UCSD-AML1 (cell line): ENCODE measurements around the gene CLDN3.
"Not testable (repeated sequence)": the region's sequence is repeated elsewhere in the genome, so short reads cannot be mapped to it uniquely, and the experiment has no call there.

Experiments used
- DNase-seq: peaks from one replicate; lab custom pipeline; 2025; ENCODE audit not compliant: unreplicated experiment; lab: John Stamatoyannopoulos, UW

Gene CLDN3

DNA sequence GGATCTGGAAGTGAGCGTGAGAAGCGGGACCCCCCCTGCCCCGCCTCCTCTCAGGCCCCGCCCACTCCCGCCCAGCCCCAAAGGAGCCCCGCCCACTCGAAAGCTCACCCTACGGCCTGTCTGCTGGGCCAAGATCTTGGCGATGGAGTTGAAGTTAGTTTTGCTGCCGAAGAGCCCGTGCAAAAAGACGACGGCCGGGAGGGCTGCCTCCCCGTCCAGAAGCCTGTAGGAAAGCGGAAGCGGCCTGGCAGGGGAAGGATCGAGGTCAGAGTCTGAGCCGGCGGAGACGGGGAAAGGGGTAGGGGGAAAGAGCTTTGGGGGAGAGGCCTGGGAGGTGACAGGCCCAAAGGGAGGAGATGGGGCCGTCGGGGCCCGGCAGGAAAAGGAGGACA, 31.9 kb downstream of the CLDN3 start:
- peak; percentile 37 for DNase-seq

- DNase-seq = no peak
Measured at GRCh38 chr7:73737491-73738219, 32.4 kb downstream of the CLDN3 start.

GRCh38 chr7:73736885-73737284, 33.2 kb downstream of the CLDN3 start:
- no peak for DNase-seq

- no peak for DNase-seq
Measured at GRCh38 chr7:73735528-73735905, 34.6 kb downstream of the CLDN3 start.

GRCh38 chr7:73734619-73735527, 35.2 kb downstream of the CLDN3 start:
- DNase-seq = peak; percentile 79

DNA sequence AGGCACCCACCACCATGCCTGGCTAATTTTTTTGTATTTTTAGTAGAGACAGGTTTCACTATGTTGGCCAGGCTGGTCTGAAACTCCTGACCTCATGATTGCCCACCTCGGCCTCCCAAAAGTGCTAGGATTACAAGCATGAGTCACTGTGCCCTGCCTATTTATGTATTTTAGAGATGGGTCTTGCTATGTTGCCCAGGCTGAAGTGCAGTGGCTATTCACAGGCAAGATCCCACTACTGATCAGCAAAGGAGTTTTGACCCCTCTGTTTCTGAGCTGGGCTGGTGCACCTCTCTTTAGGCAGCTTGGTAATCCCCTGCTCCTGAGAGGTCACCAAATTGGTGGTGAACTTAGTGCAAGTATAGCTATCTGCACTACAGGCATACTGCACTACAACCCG, 37.7 kb downstream of the CLDN3 start:
- no peak for DNase-seq

DNA sequence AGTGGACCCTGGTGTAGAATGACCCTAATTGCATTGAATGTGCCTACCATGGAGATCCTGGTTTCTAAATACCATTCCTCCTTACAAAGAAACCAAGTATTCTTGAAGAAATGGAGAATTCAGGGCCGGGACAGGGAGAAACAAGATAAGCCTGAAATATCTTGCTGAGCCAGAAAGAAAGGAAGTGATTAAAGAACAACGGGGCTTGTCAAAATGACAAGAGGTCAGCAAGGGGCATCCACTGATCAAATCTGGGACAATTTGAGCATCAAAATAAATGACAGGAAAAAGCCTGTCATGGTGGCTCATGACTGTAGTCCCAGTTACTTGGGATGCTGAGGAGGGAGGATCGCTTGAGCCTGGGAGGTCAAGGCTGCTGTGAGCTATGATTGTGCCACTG, 39.6 kb downstream of the CLDN3 start:
- no peak for DNase-seq

- no peak for DNase-seq
Measured at GRCh38 chr7:73728551-73728950, 41.5 kb downstream of the CLDN3 start.

- DNase-seq = no peak
Measured at GRCh38 chr7:73727952-73728351, 42.1 kb downstream of the CLDN3 start.

- no peak for DNase-seq
Measured at GRCh38 chr7:73726083-73726466, 44.0 kb downstream of the CLDN3 start.

DNA sequence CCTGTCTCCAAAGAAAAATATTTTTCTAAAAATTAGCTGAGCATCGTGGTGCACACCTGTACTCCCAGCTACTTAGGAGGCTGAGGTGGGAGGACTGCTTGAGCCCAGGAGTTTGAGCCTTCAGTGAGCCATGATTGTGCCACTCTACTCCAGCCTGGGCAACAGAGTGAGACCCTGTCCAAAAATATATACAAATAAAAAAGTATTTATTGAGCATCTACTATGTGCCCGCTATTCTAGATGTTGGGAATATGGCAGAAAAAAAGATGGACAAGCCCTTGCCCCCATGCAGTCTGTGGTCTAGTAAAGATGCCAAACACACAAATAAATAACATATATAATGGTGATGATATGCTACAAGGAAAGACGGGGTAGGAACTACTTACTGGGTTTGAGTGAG, 46.3 kb downstream of the CLDN3 start:
- no peak for DNase-seq

DNA sequence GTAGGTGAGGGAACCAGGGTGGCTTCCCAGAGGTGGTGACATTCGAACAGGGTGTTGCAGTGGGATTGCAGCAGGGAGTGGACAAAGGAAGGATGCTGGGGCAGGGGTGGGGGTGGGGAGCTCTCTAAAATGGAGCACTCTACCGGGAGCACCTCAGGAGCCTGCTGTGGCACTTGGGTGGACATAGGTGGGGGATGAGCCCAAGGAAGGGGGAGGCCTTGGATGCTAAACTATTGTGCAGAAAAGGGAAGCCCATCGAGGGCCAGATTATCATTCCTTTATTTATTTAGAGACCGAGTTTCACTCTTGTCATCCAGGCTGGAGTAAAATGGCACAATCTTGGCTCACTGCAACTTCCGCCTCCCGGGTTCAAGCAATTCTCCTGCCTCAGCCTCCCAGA, 47.3 kb downstream of the CLDN3 start:
- DNase-seq = no peak

- not testable (repeated sequence) for DNase-seq
Measured at GRCh38 chr7:73722182-73722581, 47.9 kb downstream of the CLDN3 start.

- DNase-seq = no peak
Measured at GRCh38 chr7:73721377-73721817, 48.7 kb downstream of the CLDN3 start.

DNA sequence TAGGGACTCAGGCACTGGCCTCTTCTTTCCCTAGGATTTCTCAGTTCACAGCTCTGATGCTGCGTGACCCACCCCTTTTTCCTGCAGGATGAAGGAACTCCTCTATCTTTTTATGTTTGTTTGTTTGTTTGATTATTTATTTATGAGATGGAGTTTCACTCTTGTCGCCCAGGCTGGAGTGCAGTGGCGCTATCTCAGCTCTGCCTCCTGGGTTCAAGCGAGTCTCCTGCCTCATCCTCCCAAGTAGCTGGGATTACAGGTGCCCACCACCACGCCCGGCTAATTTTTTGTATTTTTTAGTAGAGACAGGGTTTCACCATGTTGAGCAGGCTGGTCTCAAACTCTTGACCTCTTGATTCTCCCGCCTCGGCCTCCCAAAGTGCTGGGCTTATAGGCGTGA, 49.6 kb downstream of the CLDN3 start:
- DNase-seq = not testable (repeated sequence)

- DNase-seq = no peak
Measured at GRCh38 chr7:73719806-73720169, 50.3 kb downstream of the CLDN3 start.
